ENCODE results near the gene CAMSAP3.

CAMSAP3 gene

GRCh38 chr19:7623725-7624603, 28.3 kb downstream of the CAMSAP3 start:
- H3K27me3 Mint-ChIP-seq (ENCODE audit: low read depth), result no peaks in the 10 kb centered on the region
- H3K4me3 Mint-ChIP-seq, result no peak overlapping the region
- no peak for TF ChIP-seq CTCF (IDR thresholded peaks at IDR 0.05; ENCODE audit: unreplicated experiment in 3 of 3)
- H3K4me1 Mint-ChIP-seq, result peaks cover 8% of the 10 kb centered on the region
- H3K27ac Mint-ChIP-seq, result no peak overlapping the region
- no peaks in the 10 kb centered on the region for H3K9me3 Mint-ChIP-seq
- H3K36me3 Mint-ChIP-seq (ENCODE audit: low read depth), result peaks cover 21% of the 10 kb centered on the region

- Mint-ChIP-seq H3K9me3 (no peaks in the 10 kb centered on the region), H3K4me1 (peaks cover 16% of the 10 kb centered on the region), H3K36me3 (ENCODE audit: low read depth) (peaks cover 25% of the 10 kb centered on the region), H3K4me3 (no peak overlapping the region), H3K27me3 (ENCODE audit: low read depth) (no peaks in the 10 kb centered on the region), H3K27ac (no peak overlapping the region)
- no peak for TF ChIP-seq CTCF (IDR thresholded peaks at IDR 0.05; ENCODE audit: unreplicated experiment in 3 of 3)
These were observed 29.1 kb downstream of the CAMSAP3 start for GRCh38 chr19:7624810-7625209.

DNA sequence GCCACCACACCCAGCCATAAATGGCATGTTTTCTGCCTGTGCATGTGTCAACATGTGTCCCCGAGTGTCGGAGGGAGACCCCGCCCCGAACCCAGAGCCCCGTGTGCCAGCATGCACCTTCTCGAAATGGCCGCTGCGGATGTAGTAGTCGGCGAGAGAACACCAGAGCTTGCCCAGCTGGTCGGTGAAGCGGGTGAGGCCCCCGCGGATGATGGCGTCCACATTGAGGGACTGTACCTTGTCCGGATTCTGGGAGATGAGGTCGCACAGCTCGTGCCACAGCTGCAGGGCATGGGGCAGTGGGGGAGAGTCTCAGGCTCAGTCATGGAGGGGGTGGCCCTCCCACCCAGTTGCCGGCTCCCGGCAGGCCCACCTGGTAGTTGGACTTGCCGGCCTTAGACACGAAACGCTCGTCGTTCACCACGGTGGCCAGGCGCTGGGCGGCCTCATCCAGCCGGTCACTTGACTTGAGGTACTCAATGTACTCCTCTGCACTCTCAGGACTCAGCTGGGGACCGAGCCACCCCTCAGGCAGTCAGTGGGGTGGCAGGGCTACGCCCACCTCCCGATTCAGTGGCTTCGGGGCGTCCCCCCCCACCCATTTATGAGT, 30.2 kb downstream of the CAMSAP3 start:
- Mint-ChIP-seq H3K27me3 (ENCODE audit: low read depth) (no peaks in the 10 kb centered on the region), H3K27ac (no peak overlapping the region), H3K4me3 (peak overlapping the region in 1 of 3 experiments; percentile 34), H3K9me3 (no peaks in the 10 kb centered on the region), H3K36me3 (ENCODE audit: low read depth) (peaks cover 25% of the 10 kb centered on the region), H3K4me1 (peaks cover 21% of the 10 kb centered on the region)
- TF ChIP-seq CTCF (IDR thresholded peaks at IDR 0.05; ENCODE audit: unreplicated experiment in 3 of 3), result no peak

DNA sequence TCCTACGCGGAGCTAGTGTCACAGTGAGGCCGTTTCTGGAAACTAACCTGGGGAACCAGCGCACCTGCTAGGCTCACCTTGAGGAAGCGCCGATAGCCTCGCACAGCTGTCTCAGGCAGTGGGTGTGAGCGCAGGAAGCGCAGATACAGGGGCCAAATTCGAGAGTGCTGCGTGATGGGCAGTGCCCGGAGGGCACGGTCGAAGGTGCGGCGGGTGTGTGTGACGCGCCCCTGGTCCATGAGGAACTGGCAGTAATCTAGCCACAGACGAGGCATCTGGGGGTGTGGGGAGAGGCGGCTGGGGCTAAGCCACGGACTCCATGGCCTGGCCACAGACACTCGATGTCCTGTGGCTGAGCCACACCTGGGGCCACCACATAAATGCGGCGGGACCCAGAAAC, 31.5 kb downstream of the CAMSAP3 start:
- H3K27ac Mint-ChIP-seq, result no peak overlapping the region
- no peaks in the 10 kb centered on the region for H3K9me3 Mint-ChIP-seq
- H3K4me1 Mint-ChIP-seq, result peaks cover 21% of the 10 kb centered on the region
- no peaks in the 10 kb centered on the region for H3K27me3 Mint-ChIP-seq (ENCODE audit: low read depth)
- peak overlapping the region; percentile 51 to 95 (median 94) for H3K4me3 Mint-ChIP-seq
- no peak for TF ChIP-seq CTCF (IDR thresholded peaks at IDR 0.05; ENCODE audit: unreplicated experiment in 3 of 3)
- H3K36me3 Mint-ChIP-seq (ENCODE audit: low read depth), result peaks cover 16% of the 10 kb centered on the region

DNA sequence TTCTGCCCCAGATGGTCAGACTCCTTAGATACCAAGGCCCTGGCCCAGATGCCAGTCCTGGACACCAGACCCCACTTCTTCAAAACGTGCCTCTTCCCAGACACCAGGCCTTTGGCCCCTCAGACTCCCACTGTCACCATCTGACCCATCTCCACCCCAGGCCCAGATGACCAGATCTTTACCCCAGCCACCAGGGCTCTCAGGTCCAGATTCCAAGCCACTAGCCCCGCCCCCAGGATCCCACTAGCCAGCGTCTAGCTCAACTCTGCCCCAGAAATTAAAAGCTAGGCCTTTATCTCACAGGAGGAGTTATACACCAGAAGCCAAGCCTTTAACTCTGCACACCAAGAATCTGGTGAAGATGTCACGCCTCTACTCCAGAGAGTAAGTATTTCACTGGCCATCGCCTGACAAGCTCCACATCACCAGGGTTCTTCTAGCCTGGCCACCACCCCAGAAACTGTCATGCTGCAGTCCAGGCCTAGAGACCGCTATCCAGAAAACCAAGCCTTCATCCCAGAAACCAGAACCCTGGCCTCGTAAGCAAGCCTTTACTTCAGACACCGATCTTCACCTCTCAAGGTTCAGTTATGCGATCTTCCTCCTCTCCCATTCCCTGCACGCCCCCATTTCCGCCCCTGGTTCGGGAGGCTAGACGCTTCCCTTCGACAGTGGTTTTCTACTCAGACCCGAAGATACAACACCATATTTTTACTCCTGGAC, 33.1 kb downstream of the CAMSAP3 start:
- peaks cover 21% of the 10 kb centered on the region for H3K4me1 Mint-ChIP-seq
- no peaks in the 10 kb centered on the region for H3K9me3 Mint-ChIP-seq
- H3K36me3 Mint-ChIP-seq (ENCODE audit: low read depth), result peaks cover 8% of the 10 kb centered on the region
- no peak for TF ChIP-seq CTCF (IDR thresholded peaks at IDR 0.05; ENCODE audit: unreplicated experiment in 3 of 3)
- H3K27ac Mint-ChIP-seq, result peak overlapping the region; percentile 65 to 92 (median 88)
- no peaks in the 10 kb centered on the region for H3K27me3 Mint-ChIP-seq (ENCODE audit: low read depth)
- H3K4me3 Mint-ChIP-seq, result peak overlapping the region; percentile 91 to 95 (median 94)
